K562 (cell line): ENCODE data around the gene BCL7C. TPM values are rescaled to one million over a fixed set of nuclear protein-coding genes. Genes with fewer than 3 reads are reported as not detected.

Experiments
- ATAC-seq: fragments of 200-7000 bp; cut with Tn5 transposase; 3 replicates; pipeline ENCODE4 v1.9.1; 2020; ENCODE audit warnings: moderate library complexity
- BruUV-seq: library from RNA; stranded (reverse); fragments of 400-500 nt; replicated peaks from 2 replicates; lab custom pipeline; 2021; lab: Mats Ljungman, UMichigan
- CTCF ChIA-PET: fragments of 300-600 bp; formaldehyde crosslinking; extraction: SDS; loops from one replicate; lab custom pipeline; 2021; ENCODE audit warnings: low intra/inter-chr PET ratio; lab: Yijun Ruan, JAX
- POLR2A ChIA-PET: fragments of 300-600, 350-650 bp; sonication (Branson Sonifier 250); formaldehyde crosslinking; extraction: SDS; loops from one replicate; lab custom pipeline; 2021; ENCODE audit warnings: antibody characterized with exemption, inconsistent platforms; lab: Yijun Ruan, JAX
- DNase-seq, 4 experiments: peaks; one replicate each; pipeline versions ENCODE4 v3.0.0 to v3.0.0-alpha.2; 2011 to 2018; ENCODE audit warnings: low spot score in 3 of 4, mixed read lengths in 3 of 4; ENCODE audit errors: extremely low read depth in 1 of 4
- FAIRE-seq: peaks from 2 replicates; lab custom pipeline; 2011; peaks lifted over from hg19 to GRCh38; lab: Jason Lieb, UNC
- H2AFZ ChIP-seq: 2 replicates; pipeline ENCODE4 v1.6.0; 2011; ENCODE audit warnings: low read depth, low read length, control low read depth, inconsistent platforms
- H3K27ac ChIP-seq: fragments of 200-600 bp; 3 replicates; pipeline ENCODE4 v1.8.0; 2011; ENCODE audit warnings: low read depth, mild to moderate bottlenecking, control low read depth, inconsistent platforms, low read length, moderate library complexity, mixed read lengths; ENCODE audit errors: extremely low read depth
- H3K27me3 ChIP-seq, 2 experiments: fragments of 300-600 bp in 1 of 2; 2 replicates in 1 of 2; 3 replicates in 1 of 2; pipeline versions ENCODE4 v1.6.0 to v1.8.0; 2011; ENCODE audit warnings: inconsistent platforms in 2 of 2, low read length in 2 of 2, mild to moderate bottlenecking in 1 of 2, mixed read lengths in 1 of 2, moderate library complexity in 1 of 2; ENCODE audit not compliant: control insufficient read depth in 2 of 2, insufficient read depth in 2 of 2
- H3K36me3 ChIP-seq: fragments of 300-600 bp; 3 replicates; pipeline ENCODE4 v1.8.0; 2011; ENCODE audit warnings: mild to moderate bottlenecking, low read length, inconsistent platforms; ENCODE audit not compliant: control insufficient read depth, insufficient read depth
- H3K4me1 ChIP-seq, 2 experiments: fragments of 200-600 bp in 1 of 2; replicated peaks in 1 of 2; 2 replicates in 1 of 2; 3 replicates in 1 of 2; pipeline versions ENCODE4 v1.5.1 to v1.8.0; 2011; ENCODE audit warnings: inconsistent platforms in 2 of 2, low read length in 2 of 2, mild to moderate bottlenecking in 1 of 2, mixed read lengths in 1 of 2, moderate library complexity in 1 of 2; ENCODE audit not compliant: control insufficient read depth in 2 of 2, insufficient read depth in 2 of 2
- H3K4me2 ChIP-seq: 2 replicates; pipeline ENCODE4 v1.6.1; 2011; ENCODE audit warnings: low read length, control low read depth, inconsistent platforms, mixed read lengths; ENCODE audit not compliant: insufficient read depth
- H3K4me3 ChIP-seq: fragments of 200-600 bp; sonication (generic), shearing (Covaris generic); 2 replicates; pipeline ENCODE4 v1.5.1; 2016; ENCODE audit warnings: control low read depth, inconsistent platforms
- H3K79me2 ChIP-seq: fragments of 200-600 bp; 3 replicates; pipeline ENCODE4 v1.8.0; 2011; ENCODE audit warnings: low read length, inconsistent platforms; ENCODE audit not compliant: control insufficient read depth, insufficient read depth
- H3K9ac ChIP-seq, 2 experiments: 2 replicates each; pipeline versions ENCODE4 v1.6.0 to v1.6.1; 2011; ENCODE audit warnings: low read depth in 2 of 2, low read length in 2 of 2, control low read depth in 1 of 2, inconsistent platforms in 1 of 2, mild to moderate bottlenecking in 1 of 2, mixed read lengths in 1 of 2; ENCODE audit not compliant: insufficient read depth in 1 of 2
- H3K9me1 ChIP-seq: one replicate; pipeline ENCODE4 v1.6.0; 2011; ENCODE audit warnings: inconsistent platforms, mild to moderate bottlenecking, low read length, moderate library complexity; ENCODE audit not compliant: control insufficient read depth, insufficient read depth
- H3K9me3 ChIP-seq: replicated peaks from 2 replicates; pipeline ENCODE4 v1.5.1; 2011; ENCODE audit warnings: low read depth, low read length, inconsistent platforms; ENCODE audit not compliant: control insufficient read depth, insufficient read depth
- H4K20me1 ChIP-seq: replicated peaks from 2 replicates; pipeline ENCODE4 v1.6.1; 2011; ENCODE audit warnings: low read length, inconsistent platforms, mixed read lengths; ENCODE audit not compliant: control insufficient read depth, insufficient read depth
- CAMTA2 ChIP-seq: fragments of 250-450 bp; sonication (Bioruptor Pico); conservative IDR thresholded peaks from 2 replicates; pipeline ENCODE4 v1.5.1; 2022
- CBFA2T2 ChIP-seq: fragments of 450-650 bp; conservative IDR thresholded peaks from 2 replicates; pipeline ENCODE4 v1.6.1; 2017; ENCODE audit warnings: mild to moderate bottlenecking
- DIDO1 ChIP-seq: fragments of 450-650 bp; IDR thresholded peaks from 2 replicates; pipeline ENCODE4 v1.6.1; 2016; ENCODE audit warnings: low read depth, missing biosample characterization, missing genetic modification characterization
- EHMT2 ChIP-seq: fragments of 450-650 bp; IDR thresholded peaks from 2 replicates; pipeline ENCODE4 v1.6.1; 2018; ENCODE audit warnings: antibody characterized with exemption
- ETS2 ChIP-seq: IDR thresholded peaks from 2 replicates; pipeline ENCODE4 v1.6.1; 2016; ENCODE audit warnings: borderline replicate concordance, missing genetic modification characterization, mild to moderate bottlenecking, moderate library complexity, missing compliant biosample characterization; ENCODE audit not compliant: poor library complexity, severe bottlenecking
- NEUROD1 ChIP-seq: fragments of 150-350 bp; IDR thresholded peaks from 2 replicates; pipeline ENCODE4 v1.6.1; 2014; ENCODE audit warnings: borderline replicate concordance, low read length, low read depth; ENCODE audit not compliant: partially characterized antibody
- POU5F1 ChIP-seq: fragments of 150-350 bp; IDR thresholded peaks from 2 replicates; pipeline ENCODE4 v1.6.1; 2014; ENCODE audit warnings: borderline replicate concordance, low read length, low read depth, mild to moderate bottlenecking; ENCODE audit not compliant: partially characterized antibody
- TAL1 ChIP-seq: fragments of 450-650 bp; IDR thresholded peaks from 2 replicates; pipeline ENCODE4 v1.6.1; 2016; ENCODE audit warnings: mild to moderate bottlenecking
- ZFX ChIP-seq: sonication (generic); formaldehyde crosslinking; IDR thresholded peaks from 2 replicates; pipeline ENCODE4 v1.8.0; 2022; ENCODE audit warnings: mild to moderate bottlenecking, missing genetic modification reagents, moderate library complexity
- ZKSCAN1 ChIP-seq: fragments of 150-350 bp; IDR thresholded peaks from 2 replicates; pipeline ENCODE4 v1.6.1; 2016; ENCODE audit warnings: low read depth, low read length
- ZNF140 ChIP-seq: fragments of 250-450 bp; sonication (Bioruptor Pico); IDR thresholded peaks from 2 replicates; pipeline ENCODE4 v1.8.0; 2021; ENCODE audit warnings: moderate library complexity, mild to moderate bottlenecking, inconsistent platforms
- ZNF384 ChIP-seq: IDR thresholded peaks from 2 replicates; pipeline ENCODE4 v1.6.1; 2012; ENCODE audit warnings: low read depth, low read length, improper control_type of control experiment
- WGBS: fragments of 100-300 bp; shearing (Covaris generic); methylation state at CpG from one replicate; pipeline ENCODE4 v1.1.6; 2016; ENCODE audit warnings: low coverage, mixed read lengths; ENCODE audit not compliant: insufficient coverage; ENCODE audit errors: missing lambda C conversion rate; 5-methylcytosine and 5-hydroxymethylcytosine counted together
- in situ Hi-C: fragments of 300-500 bp; cut with MboI; formaldehyde crosslinking; loops from 4 replicates; pipeline ENCODE4 v1.15.0; 2018; ENCODE audit warnings: inconsistent platforms, mixed read lengths
- intact Hi-C: fragments of 100-400 bp; cut with micrococcal nuclease; formaldehyde crosslinking; loops from 2 replicates; pipeline ENCODE4 v1.14.2; 2022
- polyA plus RNA-seq, 8 experiments: library from polyadenylated mRNA; depleted of rRNA in 4 of 8; stranded (reverse) in 5 of 8; unstranded in 3 of 8; fragments of >200 nt; fragmentation: Nextera tagmentation in 2 of 8; fragmentation: Illumina TruSeq in 1 of 8; extraction: Ambion mirVana in 2 of 8; extraction: Trizol in 1 of 8; gene quantifications; 2 replicates each; pipeline versions ENCODE4 v1.2.1 to v1.2.3, GENCODE V29; 2011 to 2014; ENCODE audit warnings: inconsistent platforms in 1 of 8, missing spikeins in 1 of 8
- total RNA-seq, 7 experiments: library from RNA; depleted of rRNA in 6 of 7; stranded (reverse); fragments of >200 nt in 6 of 7; fragmentation: Illumina TruSeq in 2 of 7; extraction: Trizol in 2 of 7; gene quantifications; 2 replicates each; pipeline versions ENCODE4 v1.2.1 to v1.2.3, GENCODE V29; 2011 to 2021; ENCODE audit warnings: low replicate concordance in 1 of 7

Gene BCL7C
- total and polyA plus RNA-seq, 9 of the 15 experiments (the other 6 are each of a cell fraction or from before 2014, with no cell fraction given): 1.7 to 85.8 (median 19.6) TPM

- Histone ChIP-seq H3K36me3 (no peaks in the 10 kb centered on the region), H3K9ac (no peak overlapping the region), H3K9me1 (no peaks in the 10 kb centered on the region), H3K79me2 (no peaks in the 10 kb centered on the region), H4K20me1 (no peaks in the 10 kb centered on the region), H2AFZ (0 out of 2 replicates have a peak overlapping the region, but pooled peaks have one; percentile 96), H3K27ac (no peak overlapping the region), H3K4me1 (peaks cover 4 to 8% of the 10 kb centered on the region in 2 experiments; a peak in 2 of 5 replicates), H3K4me2 (no peak overlapping the region), H3K4me3 (no peak overlapping the region), H3K27me3 (no peaks in the 10 kb centered on the region), H3K9me3 (no peaks in the 10 kb centered on the region)
- ATAC-seq: no peak
- POLR2A ChIA-PET: interaction anchor here (0.6 to 2.4 kb wide), 13 partner anchors 9 to 84 kb away, joined by 3 to 13 read pairs (median 4); no protein-coding TSS in a partner anchor
- intact Hi-C loops (loop anchor here (1.0 to 2.0 kb wide), 2 partner anchors 50 to 78 kb away; partner anchors contain the start of gene BCL7C), in situ Hi-C loops (loop anchor here (10.0 kb wide), 1 partner anchor 60 kb away; no protein-coding TSS in a partner anchor)
- WGBS: 0% methylated on average over 1 of the region's 1 CpG
- DNase-seq: no peak
- CTCF ChIA-PET: interaction anchor here (0.6 to 2.4 kb wide), 6 partner anchors 31 to 149 kb away, joined by 3 to 20 read pairs (median 4); no protein-coding TSS in a partner anchor
- no peak for FAIRE-seq
- BruUV-seq: no TSS peak
- 0 out of 2 replicates have a peak, but pooled peaks have one; percentile 15 for TF ChIP-seq DIDO1
- TF ChIP-seq TAL1: 0 out of 2 replicates have a peak, but pooled peaks have one; percentile 5
- no peak for TF ChIP-seq POU5F1
- 0 out of 2 replicates have a peak, but pooled peaks have one; percentile 18 for TF ChIP-seq ZNF384
- TF ChIP-seq CBFA2T2: 0 out of 2 replicates have a peak, but pooled peaks have one; percentile 9
- no peak for TF ChIP-seq CAMTA2 (CRISPR knock-in tag)
- TF ChIP-seq ZNF140 (CRISPR knock-in tag): no peak
- TF ChIP-seq ZFX: 0 out of 2 replicates have a peak, but pooled peaks have one; percentile 41
- no peak for TF ChIP-seq ETS2 (tag)
- no peak for TF ChIP-seq EHMT2
- no peak for TF ChIP-seq ZKSCAN1
- no peak for TF ChIP-seq NEUROD1
These were observed 49.6 kb downstream of the BCL7C start for GRCh38 chr16:30844346-30844670.
